ENCODE measurements around the gene SLC22A23.

Gene SLC22A23

DNA sequence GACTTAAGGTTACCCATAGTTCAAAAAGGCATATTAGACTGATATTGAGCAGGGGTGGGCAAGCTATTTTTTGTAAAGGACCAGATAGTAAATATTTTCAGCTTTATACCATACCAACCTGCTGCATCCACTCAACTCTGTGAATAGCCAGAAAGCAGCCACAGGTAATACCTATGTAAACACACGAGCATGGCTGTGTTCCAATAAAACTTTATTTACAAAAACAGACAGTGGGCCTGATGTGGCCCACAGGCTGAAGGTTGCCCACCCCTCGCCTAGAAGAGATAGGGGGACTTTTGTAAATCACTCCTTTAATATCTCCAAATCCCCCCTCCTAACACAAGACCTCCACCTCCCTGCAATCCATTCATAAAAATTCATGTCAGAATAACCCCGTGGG is 133.7 kb downstream of the SLC22A23 start:
- Histone ChIP-seq H3K27me3 (ENCODE audit: insufficient read depth, insufficient read length) (no peaks in the 10 kb centered on the region), H3K9ac (ENCODE audit: insufficient read length, low read depth) (no peak overlapping the region)

GRCh38 chr6:3322366-3322890 is 134.4 kb downstream of the SLC22A23 start:
- TF ChIP-seq YY1 (IDR thresholded peaks at IDR 0.05; ENCODE audit: insufficient read depth, insufficient read length) = no peak
- no peak for TF ChIP-seq ZNF274 (IDR thresholded peaks at IDR 0.05; ENCODE audit: low read depth, low read length)
- TF ChIP-seq SUZ12 (IDR thresholded peaks at IDR 0.05; ENCODE audit: extremely low read depth, insufficient read depth, insufficient read length) = no peak
- Histone ChIP-seq H3K9me3 (ENCODE audit: insufficient read depth, low read length) (no peaks in the 10 kb centered on the region), H3K4me3 (ENCODE audit: insufficient read length, low read depth) (no peak overlapping the region), H3K4me1 (ENCODE audit: insufficient read depth, insufficient read length) (peaks cover 2% of the 10 kb centered on the region), H3K9ac (ENCODE audit: insufficient read length, low read depth) (no peak overlapping the region), H3K36me3 (ENCODE audit: insufficient read depth, insufficient read length, low read length) (peaks cover 5% of the 10 kb centered on the region), H3K27me3 (ENCODE audit: insufficient read depth, insufficient read length) (no peaks in the 10 kb centered on the region)
- no peak for DNase-seq (ENCODE audit: low read depth, low spot score)

More for the DNA sequence above, 133.7 kb downstream of the SLC22A23 start:
- Histone ChIP-seq H3K9me3 (ENCODE audit: insufficient read depth, low read length) (no peaks in the 10 kb centered on the region), H3K36me3 (ENCODE audit: insufficient read depth, insufficient read length, low read length) (peaks cover 5% of the 10 kb centered on the region), H3K4me1 (ENCODE audit: insufficient read depth, insufficient read length) (peaks cover 2% of the 10 kb centered on the region), H3K4me3 (ENCODE audit: insufficient read length, low read depth) (no peak overlapping the region)
- TF ChIP-seq SUZ12 (IDR thresholded peaks at IDR 0.05; ENCODE audit: extremely low read depth, insufficient read depth, insufficient read length) = no peak
- TF ChIP-seq ZNF274 (IDR thresholded peaks at IDR 0.05; ENCODE audit: low read depth, low read length) = no peak
- TF ChIP-seq YY1 (IDR thresholded peaks at IDR 0.05; ENCODE audit: insufficient read depth, insufficient read length) = no peak
- DNase-seq (ENCODE audit: low read depth, low spot score) = no peak

- no peak overlapping the region for H3K9ac ChIP-seq (ENCODE audit: insufficient read length, low read depth)
- H3K27me3 ChIP-seq (ENCODE audit: insufficient read depth, insufficient read length) = no peaks in the 10 kb centered on the region
- no peak for TF ChIP-seq ZNF274 (IDR thresholded peaks at IDR 0.05; ENCODE audit: low read depth, low read length)
- no peak for TF ChIP-seq SUZ12 (IDR thresholded peaks at IDR 0.05; ENCODE audit: extremely low read depth, insufficient read depth, insufficient read length)
- no peak for TF ChIP-seq YY1 (IDR thresholded peaks at IDR 0.05; ENCODE audit: insufficient read depth, insufficient read length)
- H3K36me3 ChIP-seq (ENCODE audit: insufficient read depth, insufficient read length, low read length) = peaks cover 5% of the 10 kb centered on the region
- peaks cover 2% of the 10 kb centered on the region for H3K4me1 ChIP-seq (ENCODE audit: insufficient read depth, insufficient read length)
- no peaks in the 10 kb centered on the region for H3K9me3 ChIP-seq (ENCODE audit: insufficient read depth, low read length)
- H3K4me3 ChIP-seq (ENCODE audit: insufficient read length, low read depth) = no peak overlapping the region
- no peak for DNase-seq (ENCODE audit: low read depth, low spot score)
Observed at GRCh38 chr6:3321875-3322274, 135.0 kb downstream of the SLC22A23 start.

GRCh38 chr6:3321042-3321441 is 135.8 kb downstream of the SLC22A23 start:
- no peak for DNase-seq (ENCODE audit: low read depth, low spot score)
- no peak for TF ChIP-seq SUZ12 (IDR thresholded peaks at IDR 0.05; ENCODE audit: extremely low read depth, insufficient read depth, insufficient read length)
- no peak for TF ChIP-seq ZNF274 (IDR thresholded peaks at IDR 0.05; ENCODE audit: low read depth, low read length)
- TF ChIP-seq YY1 (IDR thresholded peaks at IDR 0.05; ENCODE audit: insufficient read depth, insufficient read length) = no peak

GRCh38 chr6:3320238-3320811 is 136.5 kb downstream of the SLC22A23 start:
- no peak overlapping the region for H3K9ac ChIP-seq (ENCODE audit: insufficient read length, low read depth)
- H3K36me3 ChIP-seq (ENCODE audit: insufficient read depth, insufficient read length, low read length) = peaks cover 5% of the 10 kb centered on the region
- H3K4me3 ChIP-seq (ENCODE audit: insufficient read length, low read depth) = no peak overlapping the region
- peaks cover 2% of the 10 kb centered on the region for H3K4me1 ChIP-seq (ENCODE audit: insufficient read depth, insufficient read length)
- H3K9me3 ChIP-seq (ENCODE audit: insufficient read depth, low read length) = no peaks in the 10 kb centered on the region
- no peaks in the 10 kb centered on the region for H3K27me3 ChIP-seq (ENCODE audit: insufficient read depth, insufficient read length)
- DNase-seq (ENCODE audit: low read depth, low spot score) = no peak
- TF ChIP-seq ZNF274 (IDR thresholded peaks at IDR 0.05; ENCODE audit: low read depth, low read length) = no peak
- TF ChIP-seq YY1 (IDR thresholded peaks at IDR 0.05; ENCODE audit: insufficient read depth, insufficient read length) = no peak
- TF ChIP-seq SUZ12 (IDR thresholded peaks at IDR 0.05; ENCODE audit: extremely low read depth, insufficient read depth, insufficient read length) = no peak

More at GRCh38 chr6:3321042-3321441, 135.8 kb downstream of the SLC22A23 start:
- H3K9ac ChIP-seq (ENCODE audit: insufficient read length, low read depth) = no peak overlapping the region
- no peaks in the 10 kb centered on the region for H3K27me3 ChIP-seq (ENCODE audit: insufficient read depth, insufficient read length)
- H3K4me1 ChIP-seq (ENCODE audit: insufficient read depth, insufficient read length) = peaks cover 2% of the 10 kb centered on the region
- H3K36me3 ChIP-seq (ENCODE audit: insufficient read depth, insufficient read length, low read length) = peaks cover 5% of the 10 kb centered on the region
- no peaks in the 10 kb centered on the region for H3K9me3 ChIP-seq (ENCODE audit: insufficient read depth, low read length)
- H3K4me3 ChIP-seq (ENCODE audit: insufficient read length, low read depth) = no peak overlapping the region

GRCh38 chr6:3319610-3320200 is 137.1 kb downstream of the SLC22A23 start:
- Histone ChIP-seq H3K4me1 (ENCODE audit: insufficient read depth, insufficient read length) (peaks cover 2% of the 10 kb centered on the region), H3K9me3 (ENCODE audit: insufficient read depth, low read length) (no peaks in the 10 kb centered on the region), H3K27me3 (ENCODE audit: insufficient read depth, insufficient read length) (no peaks in the 10 kb centered on the region), H3K36me3 (ENCODE audit: insufficient read depth, insufficient read length, low read length) (peaks cover 5% of the 10 kb centered on the region), H3K9ac (ENCODE audit: insufficient read length, low read depth) (no peak overlapping the region), H3K4me3 (ENCODE audit: insufficient read length, low read depth) (no peak overlapping the region)
- TF ChIP-seq YY1 (IDR thresholded peaks at IDR 0.05; ENCODE audit: insufficient read depth, insufficient read length) = no peak
- no peak for TF ChIP-seq SUZ12 (IDR thresholded peaks at IDR 0.05; ENCODE audit: extremely low read depth, insufficient read depth, insufficient read length)
- TF ChIP-seq ZNF274 (IDR thresholded peaks at IDR 0.05; ENCODE audit: low read depth, low read length) = no peak
- no peak for DNase-seq (ENCODE audit: low read depth, low spot score)

GRCh38 chr6:3318821-3319540 is 137.9 kb downstream of the SLC22A23 start:
- TF ChIP-seq SUZ12 (IDR thresholded peaks at IDR 0.05; ENCODE audit: extremely low read depth, insufficient read depth, insufficient read length) (no peak), YY1 (IDR thresholded peaks at IDR 0.05; ENCODE audit: insufficient read depth, insufficient read length) (no peak)
- H3K36me3 ChIP-seq (ENCODE audit: insufficient read depth, insufficient read length, low read length) = peaks cover 5% of the 10 kb centered on the region
- H3K4me3 ChIP-seq (ENCODE audit: insufficient read length, low read depth) = no peak overlapping the region
- H3K9me3 ChIP-seq (ENCODE audit: insufficient read depth, low read length) = no peaks in the 10 kb centered on the region
- DNase-seq (ENCODE audit: low read depth, low spot score) = no peak
- no peaks in the 10 kb centered on the region for H3K4me1 ChIP-seq (ENCODE audit: insufficient read depth, insufficient read length)
- H3K9ac ChIP-seq (ENCODE audit: insufficient read length, low read depth) = no peak overlapping the region
- no peaks in the 10 kb centered on the region for H3K27me3 ChIP-seq (ENCODE audit: insufficient read depth, insufficient read length)
